NCI-H2196 treated with DMSO at 0.1 percent for 48 hours (cell line): ENCODE results near the gene CSTF2T.
A peak's percentile ranks its signal among the peaks of the same experiment; 100 is the strongest.

Experiments
- DNase-seq: peaks from one replicate; lab custom pipeline; 2025; ENCODE audit not compliant: unreplicated experiment; lab: John Stamatoyannopoulos, UW

CSTF2T gene

GRCh38 chr10:51699475-51700227 lies at the start of gene CSTF2T:
CSTF2T (minus strand) TSS chr10:51699595; CDS start chr10:51699549, 46 bp downstream.
- peak; percentile 42 for DNase-seq

GRCh38 chr10:51748959-51749358 lies 49.6 kb upstream of the CSTF2T start:
- DNase-seq, result no peak

- DNase-seq, result no peak
Observed at GRCh38 chr10:51747216-51747615, 47.8 kb upstream of the CSTF2T start.

- DNase-seq, result no peak
Observed at GRCh38 chr10:51745397-51745796, 46.0 kb upstream of the CSTF2T start.

- DNase-seq, result no peak
Observed at GRCh38 chr10:51744235-51745000, 45.0 kb upstream of the CSTF2T start.

- no peak for DNase-seq
Observed at GRCh38 chr10:51743146-51743545, 43.8 kb upstream of the CSTF2T start.

- no peak for DNase-seq
Observed at GRCh38 chr10:51733057-51733456, 33.7 kb upstream of the CSTF2T start.

GRCh38 chr10:51729822-51730555 lies 30.6 kb upstream of the CSTF2T start:
- DNase-seq, result no peak

GRCh38 chr10:51724038-51724437 lies 24.6 kb upstream of the CSTF2T start:
- DNase-seq, result no peak

GRCh38 chr10:51718804-51719291 lies 19.5 kb upstream of the CSTF2T start:
- DNase-seq, result no peak

- no peak for DNase-seq
Observed at GRCh38 chr10:51716981-51717380, 17.6 kb upstream of the CSTF2T start.

- no peak for DNase-seq
Observed at GRCh38 chr10:51711519-51711891, 12.1 kb upstream of the CSTF2T start.

- no peak for DNase-seq
Observed at GRCh38 chr10:51709324-51709972, 10.1 kb upstream of the CSTF2T start.

- DNase-seq, result no peak
Observed at GRCh38 chr10:51708609-51709008, 9.2 kb upstream of the CSTF2T start.

GRCh38 chr10:51707821-51708424 lies 8.5 kb upstream of the CSTF2T start:
- DNase-seq, result no peak

GRCh38 chr10:51707392-51707791 lies 8.0 kb upstream of the CSTF2T start:
- DNase-seq, result no peak

GRCh38 chr10:51706225-51706624 lies 6.8 kb upstream of the CSTF2T start:
- DNase-seq, result no peak

- no peak for DNase-seq
Observed at GRCh38 chr10:51705774-51706173, 6.4 kb upstream of the CSTF2T start.

GRCh38 chr10:51700228-51700817 lies 928 bp upstream of the CSTF2T start:
- peak; percentile 0 for DNase-seq

GRCh38 chr10:51699145-51699474 lies 285 bp downstream of the CSTF2T start:
- no peak for DNase-seq
